ENCODE measurements around the gene EHBP1.

The EHBP1 gene

DNA sequence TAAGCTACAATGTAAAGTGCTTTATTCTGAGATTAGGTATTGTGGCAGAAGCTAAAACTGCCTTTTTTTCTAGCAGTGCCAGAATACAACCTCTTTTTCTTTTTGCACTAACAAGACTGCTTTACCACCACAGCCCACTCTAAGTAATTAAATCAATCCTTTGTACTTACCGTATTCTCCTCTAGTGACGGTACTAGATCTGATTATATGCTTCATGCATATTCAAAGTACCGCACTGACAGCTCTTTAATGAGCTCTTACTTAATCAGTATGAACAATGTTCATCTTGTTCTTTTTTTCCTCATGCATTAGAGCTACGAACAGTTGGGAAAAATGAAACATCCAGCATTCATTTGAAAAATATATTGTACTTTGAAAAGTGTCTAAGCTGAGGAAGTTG lies 329.0 kb downstream of the EHBP1 start:
- no peak for FAIRE-seq

DNA sequence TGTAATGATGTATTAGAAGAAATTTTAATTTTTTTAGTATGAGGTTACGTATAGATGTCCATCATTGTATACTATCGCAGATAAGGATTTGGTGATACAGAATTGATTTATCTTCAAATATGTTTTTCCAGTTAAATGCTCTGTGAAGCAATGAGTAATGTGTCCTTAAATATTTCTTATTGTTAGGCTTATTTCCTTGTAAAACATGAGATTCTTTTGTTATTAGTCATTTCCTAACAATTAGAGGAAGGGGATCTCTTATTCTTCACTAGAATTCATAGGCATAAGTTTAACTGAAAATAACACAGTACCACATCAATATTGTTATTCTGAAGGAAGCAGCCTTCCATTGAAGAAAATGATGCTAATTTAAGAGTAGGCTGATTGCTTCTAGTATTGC lies 329.7 kb downstream of the EHBP1 start:
- no peak for FAIRE-seq

DNA sequence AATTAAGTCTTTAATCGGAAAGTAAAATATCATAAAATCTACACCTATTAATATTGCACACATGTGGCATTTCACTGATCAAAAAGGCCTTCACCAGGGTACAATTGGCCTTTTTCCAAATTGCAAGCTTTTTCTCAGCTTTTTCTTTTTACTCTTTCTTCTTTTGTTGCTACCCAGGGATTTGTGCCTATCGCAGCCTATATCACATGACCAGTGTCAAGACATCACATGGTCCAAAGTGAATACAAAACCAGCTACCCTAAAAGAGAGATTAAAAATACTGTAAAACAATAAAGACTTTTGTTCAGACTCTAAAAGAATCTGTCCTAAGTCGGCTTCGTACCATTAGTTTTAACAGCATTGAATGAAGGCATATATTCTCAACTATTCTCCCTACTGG lies 330.1 kb downstream of the EHBP1 start:
- FAIRE-seq = no peak

DNA sequence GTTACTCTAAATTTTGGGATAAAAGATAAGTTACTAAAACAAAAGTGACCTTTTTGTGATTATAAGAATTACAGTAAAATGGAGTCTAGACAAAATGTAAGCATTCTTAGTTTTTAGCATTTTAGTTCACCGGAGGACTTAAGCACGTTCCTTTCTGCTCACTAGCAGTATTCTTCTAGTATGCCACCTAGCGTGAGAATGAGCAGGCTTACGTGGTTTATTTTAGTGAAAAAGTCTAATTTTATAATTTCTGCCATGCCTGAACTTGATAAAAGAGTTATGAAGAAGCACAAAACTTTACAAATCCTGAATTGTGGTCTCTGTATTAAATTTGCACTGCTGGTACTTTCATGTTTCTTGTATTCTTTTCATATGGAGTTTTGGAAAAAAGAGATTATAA lies 332.5 kb downstream of the EHBP1 start:
- no peak for FAIRE-seq

DNA sequence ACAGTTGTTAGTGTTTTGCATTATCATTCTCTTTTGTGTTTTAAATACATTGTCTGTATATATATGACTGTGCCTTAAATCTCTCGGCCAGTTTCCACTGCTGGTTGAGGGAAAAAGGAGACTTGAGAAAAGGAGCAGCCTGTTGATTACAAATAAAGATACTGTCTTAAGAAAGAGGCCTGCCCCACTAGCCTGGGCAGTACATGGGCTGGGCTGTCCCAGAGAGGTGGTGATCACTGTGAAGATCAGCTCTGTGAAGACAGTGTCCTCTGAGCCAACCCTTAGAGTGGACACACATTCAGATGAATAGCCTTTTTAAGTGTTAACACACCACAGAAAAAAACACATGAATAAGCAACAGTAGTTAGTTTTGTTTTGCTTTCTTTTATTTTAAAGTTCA lies 335.1 kb downstream of the EHBP1 start:
- no peak for FAIRE-seq

DNA sequence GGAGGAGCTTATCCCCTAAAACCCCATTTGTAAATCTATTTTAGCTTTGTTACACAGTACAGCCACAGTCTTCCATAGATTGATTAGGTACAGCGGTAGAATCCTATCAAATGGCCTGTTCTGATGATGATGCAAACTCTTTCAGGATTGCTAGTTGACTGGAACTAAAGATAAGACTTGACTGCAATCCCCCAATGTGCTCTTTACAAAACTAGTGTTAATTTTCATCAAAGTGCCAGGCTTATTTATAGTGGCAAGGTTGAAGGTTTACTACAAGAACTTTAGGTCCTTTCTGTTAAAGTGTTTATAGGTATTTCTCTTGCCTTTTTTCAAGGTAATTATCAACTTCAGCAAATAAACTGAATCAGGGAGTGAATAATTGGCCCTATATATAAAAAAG lies 336.1 kb downstream of the EHBP1 start:
- no peak for FAIRE-seq

DNA sequence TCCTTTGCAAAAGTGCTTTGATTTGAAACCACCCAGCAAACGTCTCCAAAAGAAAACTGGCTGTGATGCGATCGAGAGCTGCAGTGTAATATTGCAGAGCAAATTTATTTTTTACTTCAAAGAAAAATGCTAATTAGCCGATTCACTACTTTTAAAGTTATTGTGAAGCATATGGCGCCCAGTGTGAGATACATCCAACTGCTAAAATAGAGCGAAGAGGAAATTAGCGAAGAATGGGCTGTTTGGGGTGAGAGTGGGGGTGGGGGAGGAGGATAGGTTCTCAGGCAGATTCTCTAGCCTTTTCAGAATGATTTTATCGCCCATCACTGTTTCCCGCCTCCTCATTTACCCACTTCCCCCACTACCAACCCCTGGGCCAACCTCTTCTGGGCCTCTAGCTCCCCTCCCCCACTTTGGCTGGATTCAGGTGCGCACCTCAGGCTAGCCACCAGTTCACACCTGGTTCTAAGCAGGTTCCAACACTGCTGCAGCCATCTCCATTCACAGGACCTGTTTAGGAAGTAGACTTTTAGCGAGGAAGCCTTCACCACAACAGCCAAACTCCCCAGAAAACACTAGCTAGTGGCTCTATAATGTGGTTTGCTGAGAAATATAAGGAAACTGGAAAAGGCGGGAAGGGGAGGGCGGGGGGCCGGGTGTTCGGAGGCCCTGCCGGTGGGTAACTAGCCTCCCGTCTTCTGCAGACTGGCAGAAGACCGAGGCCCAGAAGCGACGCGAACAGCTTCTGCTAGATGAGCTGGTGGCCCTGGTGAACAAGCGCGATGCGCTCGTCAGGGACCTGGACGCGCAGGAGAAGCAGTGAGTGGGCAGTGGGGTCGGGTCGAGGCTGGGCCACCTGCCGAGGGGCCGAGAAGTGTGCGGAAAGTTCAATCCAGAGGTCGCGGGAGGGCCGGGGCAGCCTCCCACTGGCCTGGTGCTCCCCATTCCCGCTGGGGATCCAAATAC lies 339.1 kb downstream of the EHBP1 start:
- FAIRE-seq = no peak

DNA sequence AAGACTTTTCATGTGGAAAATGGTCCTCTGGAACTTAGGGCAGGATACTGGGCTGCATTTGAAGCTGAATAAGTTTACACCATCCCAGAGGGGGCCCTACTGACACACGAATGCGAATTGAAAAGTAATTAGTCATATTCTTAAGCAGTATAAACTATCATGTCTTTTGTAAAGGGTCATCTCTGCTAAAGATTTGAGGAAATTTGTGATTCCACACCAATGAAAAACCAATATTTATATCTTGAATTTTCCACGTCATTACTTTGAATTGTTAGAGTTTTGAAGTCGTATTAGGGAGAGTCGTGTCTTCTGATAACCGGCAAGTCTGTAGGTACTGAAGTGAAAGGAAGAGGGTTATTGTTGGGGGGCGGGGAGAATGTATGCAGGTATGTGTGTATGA lies 341.0 kb downstream of the EHBP1 start:
- FAIRE-seq = no peak

DNA sequence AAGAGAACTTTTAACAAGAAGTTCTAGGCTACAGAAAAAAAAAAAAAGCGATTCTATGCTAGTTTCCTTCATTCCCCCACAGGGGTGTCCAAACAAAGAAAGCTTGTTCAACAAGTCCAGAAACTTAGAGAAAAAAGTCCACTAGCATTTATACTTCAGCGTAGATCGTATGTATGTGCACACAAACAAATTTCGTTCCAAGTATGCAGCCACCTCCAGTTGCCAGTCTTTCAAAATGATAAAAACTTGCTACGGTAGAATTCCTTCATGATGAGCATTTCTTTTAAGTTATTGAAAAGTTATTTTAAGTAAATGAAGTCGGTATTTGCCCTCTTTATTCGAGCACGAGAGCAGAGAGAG lies 341.4 kb downstream of the EHBP1 start:
- FAIRE-seq = no peak

DNA sequence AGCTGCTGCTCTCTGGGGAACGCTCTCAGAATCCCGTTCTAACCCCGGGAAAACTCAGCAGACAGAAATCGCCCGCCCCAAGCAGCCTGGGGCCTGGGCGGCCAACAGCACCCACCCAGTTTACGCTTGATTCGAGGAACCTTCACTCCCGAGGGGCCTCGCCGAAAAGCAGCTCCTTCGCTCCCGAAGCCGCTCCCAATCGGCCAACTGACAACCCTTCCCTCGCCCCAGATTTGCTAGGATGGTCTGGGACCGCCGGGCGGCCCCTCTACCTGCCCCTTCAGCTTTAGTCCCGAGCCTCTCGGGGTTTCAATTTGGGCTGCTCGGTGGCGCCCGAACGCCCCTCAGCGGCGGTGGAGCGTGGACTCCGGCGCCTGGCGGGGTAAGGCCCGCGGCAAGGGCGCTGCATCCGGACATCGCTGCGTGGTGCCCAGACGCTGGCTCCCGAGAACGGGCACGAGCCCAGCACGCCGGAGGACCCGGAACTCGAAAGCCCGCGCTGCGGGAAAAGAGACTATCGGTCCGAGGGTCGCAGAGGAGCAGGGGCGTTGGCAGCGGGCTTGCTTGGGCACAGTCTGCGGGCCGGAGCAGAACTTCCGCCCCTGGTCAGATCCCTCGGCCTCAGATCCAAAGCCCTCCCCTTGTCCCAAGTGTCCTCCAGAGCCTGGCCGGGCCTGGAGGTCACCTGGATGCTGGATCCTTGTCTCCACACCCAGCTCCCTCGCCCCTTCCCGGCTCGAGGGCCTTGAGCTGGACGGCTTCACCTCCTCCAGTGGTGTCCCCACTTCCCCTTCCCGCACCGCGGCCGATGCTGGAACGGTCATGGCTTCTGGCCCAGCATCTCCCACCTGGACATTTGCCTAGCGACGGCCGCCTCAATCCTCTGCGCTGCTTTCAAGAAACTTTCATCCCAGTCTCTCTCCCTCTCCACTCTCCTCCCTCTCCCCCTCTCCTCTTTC lies 342.1 kb downstream of the EHBP1 start:
- no peak for FAIRE-seq

DNA sequence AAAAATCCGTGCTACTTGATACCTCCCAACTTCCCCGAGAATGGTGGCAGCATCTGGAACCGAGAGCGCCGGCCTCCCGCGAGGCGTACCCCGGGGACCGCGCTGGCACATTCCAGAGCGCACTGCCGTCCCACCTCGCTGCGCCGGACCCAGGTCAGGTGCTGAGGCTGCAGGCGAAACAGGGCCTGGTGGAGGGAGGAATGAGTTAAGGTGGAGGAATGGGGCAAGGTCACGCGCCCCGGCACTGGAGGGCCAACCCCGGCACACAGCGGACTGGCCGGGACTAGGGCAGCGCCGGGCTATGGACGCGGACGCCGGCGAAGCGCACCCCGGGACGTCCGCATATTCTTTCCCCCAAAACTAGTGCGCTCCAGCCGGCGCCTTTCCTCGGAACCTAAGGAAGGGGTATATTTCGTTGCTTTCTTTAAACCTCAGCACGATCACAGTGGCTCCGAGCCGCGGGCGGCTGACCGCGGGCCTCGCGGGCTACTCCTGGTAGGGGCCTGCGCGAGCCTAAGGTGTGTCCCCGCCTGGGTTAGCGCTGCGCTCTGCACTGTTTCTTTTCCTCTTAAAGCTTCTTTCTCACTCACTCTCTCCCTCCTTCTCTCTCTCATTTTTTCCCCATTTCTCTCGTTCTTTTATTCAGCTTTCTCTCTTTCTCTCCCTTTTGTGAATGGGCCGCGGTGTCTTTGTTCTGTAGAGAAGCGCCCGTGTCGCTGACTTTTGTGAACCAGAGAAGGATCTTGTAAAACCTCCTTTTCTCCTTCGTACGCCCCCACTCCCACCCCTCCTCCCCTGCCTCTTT lies 343.1 kb downstream of the EHBP1 start:
- FAIRE-seq = no peak

DNA sequence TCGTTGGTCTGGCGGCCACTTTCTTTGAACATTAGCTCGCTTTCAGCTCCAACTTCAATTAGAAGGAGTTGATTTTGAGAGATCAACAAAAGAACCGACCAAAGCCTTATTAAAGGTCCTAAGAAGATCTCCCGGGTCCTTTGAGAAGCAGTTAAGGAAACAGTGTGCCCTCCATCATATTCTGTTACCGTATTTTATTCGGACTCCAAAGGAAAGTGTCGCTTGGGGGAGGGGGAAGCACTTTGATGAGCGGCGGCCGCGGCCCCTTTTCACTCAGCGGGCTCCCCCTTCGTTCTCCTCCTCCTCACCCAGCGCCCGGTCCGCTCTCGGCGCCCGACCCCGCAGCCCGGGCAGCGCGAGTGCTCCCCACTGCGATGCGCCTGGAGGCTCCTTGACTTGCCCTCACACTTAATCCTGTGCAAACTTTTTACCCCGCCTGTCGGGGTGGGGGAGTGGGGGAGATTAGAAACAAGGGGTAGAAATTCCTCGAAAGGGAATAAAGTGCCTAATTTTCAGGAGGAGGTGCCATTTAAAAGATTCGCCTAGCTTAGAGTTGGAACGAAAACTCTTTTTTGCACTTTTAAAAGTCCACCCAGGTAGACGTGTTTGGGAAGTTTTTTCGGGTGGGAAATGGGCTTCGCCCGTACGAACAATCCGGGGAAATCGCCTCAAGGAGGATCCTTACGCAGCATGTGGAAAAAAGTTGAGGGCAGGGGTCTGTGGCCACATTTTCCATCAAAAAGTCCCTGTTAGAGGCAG lies 343.9 kb downstream of the EHBP1 start:
- no peak for FAIRE-seq

DNA sequence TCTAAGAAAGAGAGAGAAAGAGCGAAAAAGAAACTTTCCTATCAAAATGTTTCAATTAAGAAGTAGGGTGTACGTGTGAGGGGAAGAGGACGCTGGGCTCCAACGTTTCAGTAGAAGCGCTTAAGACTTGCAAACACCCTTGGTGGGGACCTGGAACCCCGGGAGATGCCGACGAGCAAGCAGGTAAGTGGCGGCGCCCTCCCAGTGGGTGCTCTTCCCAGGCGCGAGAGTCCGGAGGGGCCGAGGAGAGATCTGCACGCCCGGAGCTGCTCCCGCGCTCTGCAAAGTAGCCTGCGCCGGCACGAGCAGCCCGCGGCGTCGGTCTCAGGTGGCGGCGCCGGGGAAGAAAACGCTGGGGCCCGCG lies 344.4 kb downstream of the EHBP1 start:
- FAIRE-seq = no peak

DNA sequence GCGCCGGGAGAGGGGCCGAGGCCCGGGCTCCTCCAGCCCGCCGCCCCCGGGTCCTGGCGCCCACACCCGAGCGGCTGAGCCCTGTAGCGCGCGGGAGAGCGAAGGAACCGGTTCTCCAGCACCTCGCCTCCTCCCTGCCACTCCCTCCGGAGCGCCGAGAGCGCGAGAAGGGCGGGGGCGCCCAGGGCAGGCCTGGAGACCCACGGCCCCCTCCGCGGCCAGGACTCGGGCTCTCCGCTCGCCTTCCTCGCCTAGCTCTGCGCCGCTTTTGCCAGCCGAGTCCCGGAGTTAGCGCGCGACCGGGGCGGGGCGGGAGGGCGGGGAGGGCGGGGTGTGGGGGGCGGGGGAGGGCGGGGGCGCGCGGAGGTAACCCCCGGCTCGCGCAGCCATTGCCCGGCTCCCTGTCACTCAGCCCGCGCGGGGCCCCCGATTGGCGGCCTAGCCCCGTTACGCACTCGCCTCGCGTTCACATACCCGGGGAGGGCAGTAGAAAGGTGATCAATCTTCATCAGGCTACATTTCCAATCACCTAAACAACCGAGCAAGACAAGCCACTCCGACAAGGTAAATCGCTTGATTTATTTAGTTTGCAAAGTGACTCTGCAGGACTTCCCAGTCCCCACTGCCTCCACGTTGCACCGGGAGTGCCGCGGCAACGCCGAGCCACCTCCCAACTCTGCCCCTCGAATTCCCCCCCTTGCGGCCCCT lies 345.0 kb downstream of the EHBP1 start, which contains the start of gene OTX1:
Gene OTX1, plus strand, starts transcription at position 497 of the 708 bp plus-strand sequence. CDS start 2,161 bp downstream, outside the sequence.
- no peak for FAIRE-seq

DNA sequence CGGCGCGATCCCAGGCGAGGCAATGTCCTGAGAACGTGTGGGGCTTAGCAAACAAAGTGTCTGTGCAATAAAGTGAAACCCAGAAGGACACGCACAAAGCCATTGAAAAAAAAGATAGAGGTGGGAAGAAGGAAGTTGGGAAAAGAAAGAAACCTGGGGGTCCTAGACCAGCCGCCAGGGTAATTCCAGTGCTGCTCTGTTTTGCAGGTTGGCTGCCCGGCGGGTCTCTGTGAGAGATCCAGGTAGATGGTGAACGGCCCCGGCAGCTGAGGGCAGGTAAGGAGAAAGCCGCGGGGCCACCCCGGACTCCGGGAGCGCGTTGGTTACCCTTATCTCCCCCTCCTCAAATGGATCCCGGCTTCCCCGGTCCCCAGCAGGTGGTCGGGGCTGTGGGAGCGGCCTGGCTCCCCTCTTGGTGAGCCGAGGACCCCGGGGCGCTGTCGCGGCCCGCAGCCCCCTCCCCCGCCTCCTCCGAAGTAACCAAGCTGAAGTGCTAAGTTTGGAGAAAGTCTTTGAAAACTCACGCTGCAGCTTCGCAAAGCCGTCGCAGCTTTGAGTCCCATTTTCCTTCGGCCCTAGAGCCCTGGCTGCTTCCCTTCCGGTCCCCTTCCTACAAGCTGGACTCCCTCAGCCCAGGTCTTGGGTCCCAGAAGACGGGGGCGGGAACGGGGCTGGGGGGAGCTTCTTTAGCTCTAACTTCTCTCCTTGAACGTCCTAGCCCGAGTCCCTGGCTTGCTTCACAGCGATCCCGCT lies 345.7 kb downstream of the EHBP1 start:
- FAIRE-seq = no peak

DNA sequence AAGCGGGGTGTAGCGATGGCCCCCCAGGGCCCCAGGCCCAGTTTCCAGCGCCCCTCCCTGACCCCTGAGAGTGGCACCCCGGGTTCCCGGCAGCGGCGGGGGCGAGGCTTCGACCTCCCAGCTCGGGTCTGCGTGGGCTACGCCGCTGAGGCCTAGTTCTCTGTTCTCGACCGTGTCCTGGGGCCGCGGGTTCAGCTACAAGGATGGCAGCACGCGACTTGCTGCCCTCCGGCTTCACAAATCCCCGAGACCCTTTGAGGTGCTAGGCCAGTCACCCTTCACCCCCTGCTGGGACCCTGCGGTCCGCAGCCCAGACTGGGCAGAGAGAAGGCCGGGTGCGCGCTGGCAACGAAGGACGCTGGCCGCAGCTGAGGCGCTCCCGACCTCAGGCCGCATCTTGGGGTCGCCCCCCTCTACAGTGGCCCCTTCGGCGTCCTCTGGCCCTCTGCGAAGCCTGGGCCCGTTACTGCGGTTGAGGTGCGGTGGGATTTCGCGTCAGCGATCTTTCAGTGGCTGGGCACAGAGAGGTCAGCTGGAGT lies 346.4 kb downstream of the EHBP1 start:
- FAIRE-seq = no peak

DNA sequence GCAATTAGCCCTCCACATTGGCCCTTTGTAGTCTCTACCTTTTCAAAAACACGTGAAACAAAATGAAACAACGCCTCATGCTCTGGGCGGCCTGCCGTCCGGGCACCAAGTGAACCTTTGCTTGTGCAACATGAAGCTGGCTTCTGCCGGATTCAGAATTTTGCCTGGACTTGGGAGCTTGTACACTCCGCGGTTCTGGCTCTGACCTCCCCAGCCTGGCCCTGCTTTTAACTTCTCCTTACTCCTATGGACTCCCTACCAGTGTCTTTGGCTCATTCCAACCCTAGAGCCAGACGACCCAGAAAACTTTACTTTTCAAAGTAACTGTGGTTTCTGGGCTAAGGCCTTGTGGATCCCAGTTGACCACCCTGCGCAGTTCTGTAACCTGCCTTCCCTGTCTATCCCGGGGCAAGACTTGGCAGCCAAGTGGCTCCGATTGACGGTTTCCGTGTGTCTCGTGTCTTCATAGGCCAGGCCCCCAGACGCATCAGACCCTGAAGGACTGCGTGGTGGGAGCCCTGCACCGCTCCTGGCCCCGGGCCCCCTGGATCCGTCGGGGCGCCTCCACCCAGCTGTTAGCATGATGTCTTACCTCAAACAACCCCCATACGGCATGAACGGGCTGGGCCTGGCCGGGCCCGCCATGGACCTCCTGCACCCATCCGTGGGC lies 347.0 kb downstream of the EHBP1 start:
- no peak for FAIRE-seq

DNA sequence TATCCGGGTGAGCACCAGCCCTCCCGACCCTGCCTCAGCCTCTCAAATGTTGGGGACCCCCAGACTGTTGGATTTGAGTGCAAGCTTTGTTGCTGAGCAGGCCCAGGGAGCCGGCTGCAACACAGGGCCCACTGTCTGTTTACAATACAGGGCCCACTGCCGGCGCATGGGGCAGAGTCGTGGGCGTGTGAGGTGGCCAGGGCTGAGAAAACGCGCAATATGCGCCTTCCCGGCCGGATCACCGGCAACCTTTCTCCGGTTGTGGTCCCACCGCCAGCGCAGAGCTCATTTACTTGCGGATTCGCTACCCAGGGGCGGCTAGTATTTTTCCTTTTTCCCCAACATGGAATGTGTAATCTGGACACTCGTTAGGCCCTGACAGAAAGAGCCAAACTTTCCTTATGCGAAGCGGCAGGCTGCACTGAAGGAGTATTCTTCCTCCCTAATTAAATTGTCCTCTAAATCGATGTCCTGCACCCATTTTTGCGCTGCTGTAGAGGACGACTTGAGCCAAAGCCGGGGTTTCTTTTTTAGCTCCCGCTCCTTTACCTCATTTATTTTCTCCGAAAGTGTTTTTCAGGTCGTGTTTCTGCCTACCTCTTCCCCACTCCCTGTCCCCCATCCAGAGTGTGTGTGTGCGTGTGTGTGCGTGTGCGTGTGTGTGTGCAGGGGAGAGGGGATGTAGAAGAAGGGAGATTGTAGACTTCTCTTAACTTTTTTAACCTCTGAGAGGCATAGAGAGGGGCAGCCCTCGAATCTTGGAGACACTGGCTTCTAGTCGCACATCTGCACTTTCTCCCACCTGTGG lies 347.8 kb downstream of the EHBP1 start:
- FAIRE-seq = no peak
